Inflammatory macrophage (primary cell): ENCODE data around the gene PRRC2B.
A peak's percentile ranks its signal among the peaks of the same experiment; 100 is the strongest.

Experiments used
- DNase-seq, 2 donors: peaks; one replicate each; pipeline ENCODE4 v3.0.0-alpha.2; 2020 to 2022

Gene PRRC2B

GRCh38 chr9:131473891-131474290 lies 80.0 kb downstream of the PRRC2B start:
- DNase-seq, result no peak

- no peak for DNase-seq
Measured at GRCh38 chr9:131474711-131475110, 80.8 kb downstream of the PRRC2B start.

- no peak for DNase-seq
Measured at GRCh38 chr9:131475111-131475955, 81.4 kb downstream of the PRRC2B start.

GRCh38 chr9:131475956-131476776 lies 82.3 kb downstream of the PRRC2B start:
- DNase-seq, result no peak

GRCh38 chr9:131476777-131477345 lies 83.0 kb downstream of the PRRC2B start:
- no peak for DNase-seq

GRCh38 chr9:131477367-131477766 lies 83.5 kb downstream of the PRRC2B start:
- DNase-seq, result no peak

GRCh38 chr9:131477816-131478419 lies 84.0 kb downstream of the PRRC2B start:
- no peak for DNase-seq

GRCh38 chr9:131478421-131478868 lies 84.6 kb downstream of the PRRC2B start:
- peak in 1 of 2 donors; percentile 6 for DNase-seq

- no peak for DNase-seq
Measured at GRCh38 chr9:131478911-131479310, 85.0 kb downstream of the PRRC2B start.

- no peak for DNase-seq
Measured at GRCh38 chr9:131480258-131480657, 86.4 kb downstream of the PRRC2B start.

- no peak for DNase-seq
Measured at GRCh38 chr9:131481441-131482342, 87.8 kb downstream of the PRRC2B start.

GRCh38 chr9:131482343-131483006 lies 88.6 kb downstream of the PRRC2B start:
- DNase-seq, result no peak

GRCh38 chr9:131483319-131484050 lies 89.6 kb downstream of the PRRC2B start:
- DNase-seq, result no peak

GRCh38 chr9:131484051-131484445 lies 90.2 kb downstream of the PRRC2B start:
- DNase-seq, result no peak

- no peak for DNase-seq
Measured at GRCh38 chr9:131484560-131485185, 90.8 kb downstream of the PRRC2B start.

- DNase-seq, result no peak
Measured at GRCh38 chr9:131485206-131485605, 91.3 kb downstream of the PRRC2B start.

- no peak for DNase-seq
Measured at GRCh38 chr9:131485728-131486422, 92.0 kb downstream of the PRRC2B start.

- DNase-seq, result no peak
Measured at GRCh38 chr9:131487001-131487400, 93.1 kb downstream of the PRRC2B start.

GRCh38 chr9:131487621-131488031 lies 93.7 kb downstream of the PRRC2B start:
- DNase-seq, result no peak
